Endothelial cell of umbilical vein (primary cell): ENCODE measurements around the gene SETD6. TPM values are rescaled to one million over a fixed set of nuclear protein-coding genes. Genes with fewer than 3 reads are reported as not detected.

Source experiments
- BruUV-seq: library from RNA; stranded (reverse); fragments of 400-500 nt; replicated peaks from 2 replicates; lab custom pipeline; 2021; lab: Mats Ljungman, UMichigan
- CTCF ChIA-PET: fragments of 300-600, 350-600 bp; sonication (Branson Sonifier 250); formaldehyde crosslinking; loops from one replicate; lab custom pipeline; 2021; ENCODE audit warnings: antibody characterized with exemption, inconsistent platforms; lab: Charles Lee
- POLR2A ChIA-PET: fragments of 300-600, 350-600 bp; sonication (Branson Sonifier 250); formaldehyde crosslinking; loops from one replicate; lab custom pipeline; 2021; ENCODE audit warnings: antibody characterized with exemption, inconsistent platforms; lab: Charles Lee
- DNase-seq: peaks from one replicate; pipeline ENCODE4 v3.0.0-alpha.2; 2011; ENCODE audit warnings: low read depth, low spot score
- FAIRE-seq: peaks from 2 replicates; lab custom pipeline; 2011; peaks lifted over from hg19 to GRCh38; lab: Jason Lieb, UNC
- H2AFZ ChIP-seq: 2 replicates; pipeline ENCODE4 v1.6.0; 2012; ENCODE audit warnings: low read depth, low read length, control low read depth, inconsistent platforms
- H3K27ac ChIP-seq: 2 replicates; pipeline ENCODE4 v1.5.1; 2011; ENCODE audit warnings: low read depth, mild to moderate bottlenecking, control low read depth, low read length, moderate library complexity; ENCODE audit not compliant: insufficient read depth
- H3K27me3 ChIP-seq, 2 experiments: 2 replicates each; pipeline versions ENCODE4 v1.6.0 to v1.6.1; 2011; ENCODE audit warnings: low read length in 2 of 2, mixed read lengths in 1 of 2; ENCODE audit not compliant: control insufficient read depth in 2 of 2, insufficient read depth in 2 of 2
- H3K36me3 ChIP-seq, 2 experiments: 2 replicates in 1 of 2; 3 replicates in 1 of 2; pipeline ENCODE4 v1.5.1; 2011; ENCODE audit warnings: low read length in 2 of 2, mild to moderate bottlenecking in 1 of 2, moderate library complexity in 1 of 2; ENCODE audit not compliant: control insufficient read depth in 2 of 2, insufficient read depth in 2 of 2; ENCODE audit errors: extremely low read depth in 1 of 2
- H3K4me1 ChIP-seq: 3 replicates; pipeline ENCODE4 v1.5.1; 2011; ENCODE audit warnings: mild to moderate bottlenecking, low read length; ENCODE audit not compliant: control insufficient read depth, insufficient read depth; ENCODE audit errors: extremely low read depth
- H3K4me2 ChIP-seq: 2 replicates; pipeline ENCODE4 v1.6.1; 2011; ENCODE audit warnings: low read length, control low read depth, mixed read lengths; ENCODE audit not compliant: insufficient read depth
- H3K4me3 ChIP-seq, 3 experiments: fragments of 200-600 bp in 1 of 3; sonication (generic), shearing (Covaris generic) in 1 of 3; replicated peaks in 1 of 3; 2 replicates each; pipeline ENCODE4 v1.5.1; 2011 to 2016; ENCODE audit warnings: control low read depth in 3 of 3, low read length in 3 of 3, mild to moderate bottlenecking in 2 of 3, inconsistent platforms in 1 of 3, low read depth in 1 of 3, moderate library complexity in 1 of 3; ENCODE audit not compliant: insufficient read depth in 1 of 3
- H3K79me2 ChIP-seq: 2 replicates; pipeline ENCODE4 v1.6.0; 2012; ENCODE audit warnings: low read length, inconsistent platforms; ENCODE audit not compliant: control insufficient read depth, insufficient read depth
- H3K9ac ChIP-seq: replicated peaks from 2 replicates; pipeline ENCODE3; 2011; ENCODE audit warnings: low read length, control low read depth; ENCODE audit not compliant: insufficient read depth; ENCODE audit errors: extremely low read depth
- H3K9me1 ChIP-seq: replicated peaks from 3 replicates; pipeline ENCODE4 v1.6.0; 2011; ENCODE audit warnings: mild to moderate bottlenecking, low read length; ENCODE audit not compliant: control insufficient read depth, insufficient read depth; ENCODE audit errors: extremely low read depth
- H3K9me3 ChIP-seq: replicated peaks from 2 replicates; pipeline ENCODE4 v1.5.1; 2012; ENCODE audit warnings: low read length, inconsistent platforms; ENCODE audit not compliant: control insufficient read depth, insufficient read depth
- H4K20me1 ChIP-seq: replicated peaks from 2 replicates; pipeline ENCODE3; 2011; ENCODE audit warnings: mild to moderate bottlenecking, low read length; ENCODE audit not compliant: control insufficient read depth, insufficient read depth; ENCODE audit errors: extremely low read depth
- CTCF ChIP-seq, 2 donors: IDR thresholded peaks; 1 replicate in 1 of 2; 2 replicates in 1 of 2; pipeline ENCODE4 v1.5.1; 2011; ENCODE audit warnings: low read length in 2 of 2, mild to moderate bottlenecking in 2 of 2, moderate library complexity in 2 of 2, control low read depth in 1 of 2, inconsistent platforms in 1 of 2, low read depth in 1 of 2; ENCODE audit not compliant: insufficient read depth in 1 of 2; ENCODE audit errors: extremely low read depth in 1 of 2
- EZH2 ChIP-seq: IDR thresholded peaks from 2 replicates; pipeline ENCODE4 v1.6.1; 2012; ENCODE audit warnings: borderline replicate concordance, low read depth, mild to moderate bottlenecking, moderate library complexity, low read length, inconsistent platforms; ENCODE audit not compliant: severe bottlenecking
- FOS ChIP-seq: IDR thresholded peaks from 2 replicates; pipeline ENCODE4 v1.6.1; 2011; ENCODE audit warnings: mild to moderate bottlenecking, low read length, moderate library complexity, borderline replicate concordance; ENCODE audit not compliant: insufficient read depth
- GATA2 ChIP-seq: IDR thresholded peaks from 2 replicates; pipeline ENCODE4 v1.7.0; 2011; ENCODE audit warnings: low read depth, mild to moderate bottlenecking, moderate library complexity, mixed read lengths, low read length; ENCODE audit not compliant: insufficient read length, insufficient read depth
- JUN ChIP-seq: IDR thresholded peaks from 2 replicates; pipeline ENCODE4 v1.6.1; 2011; ENCODE audit warnings: borderline replicate concordance, low read depth; ENCODE audit not compliant: insufficient read length, insufficient read depth
- MYC ChIP-seq: IDR thresholded peaks from one replicate; pipeline ENCODE4 v1.6.1; 2011; ENCODE audit warnings: mild to moderate bottlenecking, low read depth, low read length
- POLR2A ChIP-seq: IDR thresholded peaks from 2 replicates; pipeline ENCODE4 v1.6.1; 2012; ENCODE audit warnings: low read depth, mild to moderate bottlenecking, control low read depth, low read length
- POLR2AphosphoS5 ChIP-seq: IDR thresholded peaks from 2 replicates; pipeline ENCODE4 v1.6.1; 2012; ENCODE audit warnings: low read depth, mild to moderate bottlenecking, control low read depth, low read length, moderate library complexity; ENCODE audit not compliant: insufficient read depth
- dilution Hi-C: fragments of 300-500 bp; cut with MboI; formaldehyde crosslinking; loops from one replicate; pipeline ENCODE4 v1.15.0; 2019; ENCODE audit warnings: low sequenced_read_pairs; ENCODE audit not compliant: extremely low pct_ligation_motif_present
- intact Hi-C: fragments of 100-400 bp; cut with micrococcal nuclease; formaldehyde crosslinking; loops from one replicate; pipeline ENCODE4 v1.10.0; 2022
- polyA plus RNA-seq, 4 experiments: library from polyadenylated mRNA; depleted of rRNA in 3 of 4; stranded (reverse) in 3 of 4; unstranded in 1 of 4; fragments of >200 nt; gene quantifications; 2 replicates each; pipeline versions ENCODE4 v1.2.1 to v1.2.3, GENCODE V29; 2011 to 2012; ENCODE audit warnings: missing spikeins in 1 of 4
- total RNA-seq: library from RNA; stranded (reverse); gene quantifications from 2 replicates; pipeline ENCODE4 v1.2.3, GENCODE V29; 2021
- TF ChIP-seq, protein P1 (sequence below): IDR thresholded peaks from 2 replicates; pipeline ENCODE4 v1.6.1; 2011; ENCODE audit not compliant: insufficient read depth, insufficient read length

The SETD6 gene
- total and polyA plus RNA-seq, 2 donors (not counting 3 experiments of a cell fraction or from before 2014, with no cell fraction given) = 10.2 to 16.4 TPM

- no peak for DNase-seq
- TF ChIP-seq POLR2AphosphoS5 = no peak
- TF ChIP-seq FOS = no peak
- no peak for TF ChIP-seq JUN
- TF ChIP-seq EZH2 = no peak
- no peak for TF ChIP-seq CTCF (IDR thresholded peaks at IDR 0.05; ENCODE audit: extremely low read depth in 1 of 2, insufficient read depth in 1 of 2, low read depth in 1 of 2, low read length in 2 of 2)
- TF ChIP-seq MYC = no peak
- TF ChIP-seq POLR2A = no peak
- TF ChIP-seq, protein P1, sequence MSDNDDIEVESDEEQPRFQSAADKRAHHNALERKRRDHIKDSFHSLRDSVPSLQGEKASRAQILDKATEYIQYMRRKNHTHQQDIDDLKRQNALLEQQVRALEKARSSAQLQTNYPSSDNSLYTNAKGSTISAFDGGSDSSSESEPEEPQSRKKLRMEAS = no peak
- no peak for TF ChIP-seq GATA2
- ChIA-PET CTCF (interaction anchor here (2.3 kb wide), 1 partner anchor 19 kb away, joined by 7 read pairs; no protein-coding TSS in a partner anchor), POLR2A (no interaction called here)
- Histone ChIP-seq H4K20me1 (no peaks in the 10 kb centered on the region), H3K9ac (no peak overlapping the region), H3K4me2 (no peak overlapping the region), H3K9me3 (no peaks in the 10 kb centered on the region), H3K9me1 (no peaks in the 10 kb centered on the region), H3K27ac (no peak overlapping the region), H3K27me3 (no peaks in the 10 kb centered on the region), H3K4me1 (no peaks in the 10 kb centered on the region), H3K36me3 (peaks cover 0 to 40% of the 10 kb centered on the region in 2 experiments), H3K79me2 (no peaks in the 10 kb centered on the region), H3K4me3 (no peak overlapping the region), H2AFZ (no peak overlapping the region)
- FAIRE-seq = no peak
- no TSS peak for BruUV-seq
- dilution Hi-C loops = no loop called here
- intact Hi-C loops = no loop called here
Observed at GRCh38 chr16:58506241-58507194, 8.8 kb upstream of the SETD6 start.
